GM18909 (cell line): ENCODE data around the gene CIAO2B.

ENCODE experiments used
- ATAC-seq: cut with Tn5 transposase; IDR thresholded peaks from one replicate; pipeline ENCODE4 v1.9.1; 2021; ENCODE audit warnings: mild to moderate bottlenecking; ENCODE audit not compliant: unreplicated experiment, poor library complexity

The CIAO2B gene

GRCh38 chr16:66923866-66924265 is 10.3 kb downstream of the CIAO2B start:
- no peak for ATAC-seq

- no peak for ATAC-seq
Measured at GRCh38 chr16:66923247-66923731, 10.9 kb downstream of the CIAO2B start.

- no peak for ATAC-seq
Measured at GRCh38 chr16:66921729-66922450, 12.3 kb downstream of the CIAO2B start.

GRCh38 chr16:66920924-66921680 is 13.1 kb downstream of the CIAO2B start:
- no peak for ATAC-seq

- ATAC-seq = no peak
Measured at GRCh38 chr16:66920299-66920590, 14.0 kb downstream of the CIAO2B start.

- ATAC-seq = no peak
Measured at GRCh38 chr16:66919569-66920298, 14.5 kb downstream of the CIAO2B start.

- ATAC-seq = no peak
Measured at GRCh38 chr16:66918803-66919568, 15.2 kb downstream of the CIAO2B start, which contains the start of gene CDH16. Gene CDH16 (minus strand): TSS chr16:66918885. CDS start chr16:66918065, 820 bp downstream.

GRCh38 chr16:66918355-66918754 is 15.8 kb downstream of the CIAO2B start:
- no peak for ATAC-seq

- no peak for ATAC-seq
Measured at GRCh38 chr16:66917741-66918140, 16.5 kb downstream of the CIAO2B start.

GRCh38 chr16:66916518-66916917 is 17.7 kb downstream of the CIAO2B start:
- no peak for ATAC-seq

- no peak for ATAC-seq
Measured at GRCh38 chr16:66915041-66915440, 19.2 kb downstream of the CIAO2B start.

- no peak for ATAC-seq
Measured at GRCh38 chr16:66914541-66914940, 19.7 kb downstream of the CIAO2B start.

GRCh38 chr16:66913711-66914110 is 20.5 kb downstream of the CIAO2B start:
- no peak for ATAC-seq

- ATAC-seq = no peak
Measured at GRCh38 chr16:66913081-66913480, 21.1 kb downstream of the CIAO2B start.

GRCh38 chr16:66911801-66912200 is 22.4 kb downstream of the CIAO2B start:
- no peak for ATAC-seq

- ATAC-seq = no peak
Measured at GRCh38 chr16:66911112-66911511, 23.1 kb downstream of the CIAO2B start.

GRCh38 chr16:66910175-66910940 is 23.8 kb downstream of the CIAO2B start:
- ATAC-seq = no peak

GRCh38 chr16:66908762-66909559 is 25.2 kb downstream of the CIAO2B start:
- ATAC-seq = no peak

- no peak for ATAC-seq
Measured at GRCh38 chr16:66908116-66908515, 26.1 kb downstream of the CIAO2B start.
